Esophagus squamous epithelium (tissue), 4 donors: ENCODE data around the gene CPLX1.

Source experiments
- POLR2A ChIP-seq, 4 donors: fragments of 450-650 bp; IDR thresholded peaks; one replicate each; pipeline ENCODE4 v1.6.1; 2017; ENCODE audit warnings: antibody characterized with exemption in 4 of 4, mild to moderate bottlenecking in 4 of 4, moderate library complexity in 3 of 4
- TF ChIP-seq, protein P1 (sequence below), 6 experiments: fragments of 450-650 bp in 4 of 6; fragments of 200-600 bp in 2 of 6; sonication (generic) in 2 of 6; IDR thresholded peaks; one replicate each; pipeline ENCODE4 v1.5.1; 2016 to 2019; ENCODE audit warnings: antibody characterized with exemption in 6 of 6, mild to moderate bottlenecking in 4 of 6, moderate library complexity in 4 of 6

DNA sequence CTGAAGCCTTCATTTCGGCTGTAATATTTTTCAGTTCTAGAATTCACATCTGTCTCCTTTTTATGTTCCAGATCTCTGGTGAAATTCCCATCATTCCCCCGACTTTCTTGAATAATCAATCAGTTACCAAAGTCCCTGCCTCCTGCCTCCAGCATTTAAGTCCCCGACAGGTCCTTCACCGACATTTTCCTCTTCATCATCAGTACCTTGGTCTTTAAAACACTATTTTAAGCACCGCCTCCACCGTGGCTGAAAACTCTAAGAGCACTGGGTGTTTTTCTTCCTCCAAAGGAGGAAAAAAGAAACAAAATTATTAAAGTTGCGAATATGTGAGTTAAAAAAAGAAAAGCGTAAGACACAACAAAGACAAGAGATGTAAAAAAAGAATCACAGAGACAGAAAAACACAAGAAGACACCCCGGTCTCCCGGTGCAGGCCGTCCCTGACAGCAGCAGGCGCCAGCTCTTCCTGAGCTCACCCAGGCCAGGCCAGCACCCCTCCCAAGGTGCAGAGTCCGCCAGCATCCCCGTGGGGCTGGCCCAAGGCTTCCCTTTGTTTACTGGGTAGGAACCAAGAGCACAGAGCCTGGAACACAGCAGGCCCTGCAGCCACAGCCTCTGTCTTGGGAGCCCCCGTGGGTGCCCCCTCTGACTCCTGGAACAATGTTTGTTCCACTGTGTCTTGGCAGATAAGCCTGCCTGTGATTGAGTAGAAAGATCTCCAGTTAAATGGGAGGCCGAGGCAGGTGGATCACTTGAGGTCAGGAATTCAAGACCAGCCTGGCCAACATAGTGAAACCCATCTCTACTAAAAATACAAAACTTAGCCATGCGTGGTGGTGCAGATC lies 49.3 kb upstream of the CPLX1 start:
- TF ChIP-seq, protein P1, sequence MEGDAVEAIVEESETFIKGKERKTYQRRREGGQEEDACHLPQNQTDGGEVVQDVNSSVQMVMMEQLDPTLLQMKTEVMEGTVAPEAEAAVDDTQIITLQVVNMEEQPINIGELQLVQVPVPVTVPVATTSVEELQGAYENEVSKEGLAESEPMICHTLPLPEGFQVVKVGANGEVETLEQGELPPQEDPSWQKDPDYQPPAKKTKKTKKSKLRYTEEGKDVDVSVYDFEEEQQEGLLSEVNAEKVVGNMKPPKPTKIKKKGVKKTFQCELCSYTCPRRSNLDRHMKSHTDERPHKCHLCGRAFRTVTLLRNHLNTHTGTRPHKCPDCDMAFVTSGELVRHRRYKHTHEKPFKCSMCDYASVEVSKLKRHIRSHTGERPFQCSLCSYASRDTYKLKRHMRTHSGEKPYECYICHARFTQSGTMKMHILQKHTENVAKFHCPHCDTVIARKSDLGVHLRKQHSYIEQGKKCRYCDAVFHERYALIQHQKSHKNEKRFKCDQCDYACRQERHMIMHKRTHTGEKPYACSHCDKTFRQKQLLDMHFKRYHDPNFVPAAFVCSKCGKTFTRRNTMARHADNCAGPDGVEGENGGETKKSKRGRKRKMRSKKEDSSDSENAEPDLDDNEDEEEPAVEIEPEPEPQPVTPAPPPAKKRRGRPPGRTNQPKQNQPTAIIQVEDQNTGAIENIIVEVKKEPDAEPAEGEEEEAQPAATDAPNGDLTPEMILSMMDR (IDR thresholded peaks at IDR 0.05), result no peak
- no peak for TF ChIP-seq POLR2A (IDR thresholded peaks at IDR 0.05)
